Head of caudate nucleus (tissue), 42 donors: ENCODE results near the gene ATG7.
A peak's percentile ranks its signal among the peaks of the same experiment; 100 is the strongest.
"Not testable (repeated sequence)": the region's sequence is repeated elsewhere in the genome, so short reads cannot be mapped to it uniquely, and the experiment has no call there.

Experiments
- DNase-seq, 42 donors: peaks; one replicate each; pipeline versions ENCODE4 v3.0.0 to v3.0.0-alpha.2; 2020 to 2021; ENCODE audit warnings: mixed read lengths in 7 of 42
- intact Hi-C: fragments of 100-400 bp; cut with DNase I; formaldehyde crosslinking; loops from one replicate; pipeline ENCODE4 v1.15.0; 2022

Gene ATG7

DNA sequence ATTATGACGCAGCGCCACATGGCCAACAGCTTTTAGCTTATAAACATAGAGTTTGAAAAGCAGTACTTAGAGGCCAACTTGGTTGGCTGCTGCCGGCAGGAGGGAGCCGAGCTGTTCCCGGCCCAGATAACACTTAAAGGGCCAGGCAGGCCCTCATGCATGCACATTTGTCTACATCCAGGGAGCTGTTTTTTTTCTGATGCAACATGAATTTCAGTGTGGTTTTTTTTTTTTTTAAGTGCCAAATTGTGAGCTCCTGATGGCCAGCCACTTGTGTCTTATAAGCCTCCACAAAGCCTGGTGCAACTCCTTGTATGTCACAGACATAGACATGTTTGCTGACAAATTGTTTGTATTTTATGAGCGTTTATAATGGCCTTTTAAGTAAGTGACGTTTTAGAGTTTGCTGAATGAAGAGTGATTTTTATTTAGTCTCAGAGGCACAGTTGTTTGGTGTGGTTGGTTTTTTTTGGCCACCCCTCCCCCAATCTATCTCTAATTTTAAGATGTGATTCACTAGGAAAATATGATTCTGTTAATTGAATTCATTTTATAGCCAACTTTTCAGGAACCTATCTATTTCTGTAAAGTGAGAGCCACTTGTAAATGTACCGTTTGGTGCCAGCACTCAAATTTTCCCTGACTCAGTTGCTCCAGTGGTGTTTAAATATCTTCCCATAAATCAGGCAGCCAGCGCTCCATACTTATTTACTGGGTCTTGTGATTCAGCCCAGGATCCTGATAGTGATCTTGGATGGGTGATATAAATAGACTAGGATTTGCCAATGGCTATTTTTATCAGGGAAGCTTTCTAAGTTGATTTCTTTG, 237.2 kb downstream of the ATG7 start:
- intact Hi-C loops, result no loop called here
- peak in 22 of 42 donors; percentile 15 to 63 (median 34) for DNase-seq

GRCh38 chr3:11510001-11510340, 237.8 kb downstream of the ATG7 start:
- intact Hi-C loops, result no loop called here
- peak in 3 of 42 donors; percentile 12 to 45 (median 22) for DNase-seq

DNA sequence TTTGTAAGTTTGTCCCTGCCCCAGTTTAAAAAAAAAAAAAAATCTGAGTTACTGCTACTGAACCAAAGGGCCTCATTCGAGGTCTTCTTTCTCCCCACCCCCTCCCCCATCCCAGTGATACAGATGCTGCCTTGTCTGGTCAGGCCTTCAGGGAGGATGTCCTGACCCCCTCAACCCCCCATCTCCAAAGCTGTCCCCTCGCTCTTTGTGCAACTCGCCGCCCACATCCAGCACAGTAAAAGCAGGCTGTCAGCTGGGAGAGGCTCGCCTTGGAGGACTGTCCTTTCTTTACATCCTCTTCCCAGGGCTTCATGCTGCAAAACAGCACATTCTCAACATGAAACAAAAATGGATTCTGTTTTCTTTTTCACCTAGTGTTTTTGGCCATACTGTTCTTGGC, 238.2 kb downstream of the ATG7 start:
- peak in 4 of 42 donors; percentile 17 to 59 (median 32) for DNase-seq
- intact Hi-C loops, result no loop called here

- peak in 3 of 42 donors; percentile 1 to 18 (median 12) for DNase-seq
- intact Hi-C loops, result not testable (repeated sequence)
These were observed 239.4 kb downstream of the ATG7 start for GRCh38 chr3:11511606-11512005.

DNA sequence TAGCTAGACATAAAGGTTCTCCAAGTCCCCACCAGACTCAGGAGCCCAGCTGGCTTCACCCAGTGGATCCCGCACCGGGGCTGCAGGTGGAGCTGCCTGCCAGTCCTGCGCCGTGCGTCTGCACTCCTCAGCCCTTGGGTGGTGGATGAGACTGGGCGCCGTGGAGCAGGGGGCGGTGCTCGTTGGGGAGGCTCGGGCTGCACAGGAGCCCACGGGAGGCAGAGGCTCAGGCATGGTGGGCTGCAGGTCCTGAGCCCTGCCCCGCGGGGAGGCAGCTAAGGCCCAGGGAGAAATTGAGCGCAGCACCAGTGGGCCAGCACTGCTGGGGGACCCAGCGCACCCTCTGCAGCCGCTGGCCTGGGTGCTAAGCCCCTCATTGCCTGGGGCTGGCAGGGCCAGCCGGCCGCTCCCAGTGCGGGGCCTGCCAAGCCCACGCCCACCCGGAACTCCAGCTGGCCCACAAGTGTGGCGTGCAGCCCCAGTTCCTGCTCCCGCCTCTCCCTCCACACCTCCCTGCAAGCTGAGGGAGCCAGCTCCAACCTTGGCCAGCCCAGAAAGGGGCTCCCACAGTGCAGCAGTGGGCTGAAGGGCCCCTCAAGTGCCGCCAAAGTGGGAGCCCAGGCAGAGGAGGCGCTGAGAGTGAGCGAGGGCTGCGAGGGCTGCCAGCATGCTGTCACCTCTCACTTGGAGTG, 241.1 kb downstream of the ATG7 start:
- intact Hi-C loops, result not testable (repeated sequence)

DNA sequence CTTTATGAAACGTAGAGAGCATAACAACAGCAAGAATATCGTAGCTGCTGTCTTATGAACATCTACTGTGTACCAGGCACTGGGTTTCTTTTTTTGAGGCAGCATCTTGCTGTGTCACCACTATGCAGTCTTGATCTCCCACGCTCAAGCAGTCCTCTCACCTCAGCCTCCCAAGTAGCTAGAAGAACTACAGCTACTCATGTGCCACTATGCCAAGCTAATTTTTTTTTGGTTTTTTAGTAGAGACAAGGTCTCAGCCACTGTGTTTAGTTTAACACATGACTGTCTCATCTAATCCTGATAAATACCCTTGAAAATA, 241.6 kb downstream of the ATG7 start:
- intact Hi-C loops, result no loop called here
- DNase-seq, result peak in 1 of 42 donors; percentile 15

More for the DNA sequence above, 241.1 kb downstream of the ATG7 start:
- peak in 3 of 42 donors; percentile 10 to 31 (median 11) for DNase-seq

DNA sequence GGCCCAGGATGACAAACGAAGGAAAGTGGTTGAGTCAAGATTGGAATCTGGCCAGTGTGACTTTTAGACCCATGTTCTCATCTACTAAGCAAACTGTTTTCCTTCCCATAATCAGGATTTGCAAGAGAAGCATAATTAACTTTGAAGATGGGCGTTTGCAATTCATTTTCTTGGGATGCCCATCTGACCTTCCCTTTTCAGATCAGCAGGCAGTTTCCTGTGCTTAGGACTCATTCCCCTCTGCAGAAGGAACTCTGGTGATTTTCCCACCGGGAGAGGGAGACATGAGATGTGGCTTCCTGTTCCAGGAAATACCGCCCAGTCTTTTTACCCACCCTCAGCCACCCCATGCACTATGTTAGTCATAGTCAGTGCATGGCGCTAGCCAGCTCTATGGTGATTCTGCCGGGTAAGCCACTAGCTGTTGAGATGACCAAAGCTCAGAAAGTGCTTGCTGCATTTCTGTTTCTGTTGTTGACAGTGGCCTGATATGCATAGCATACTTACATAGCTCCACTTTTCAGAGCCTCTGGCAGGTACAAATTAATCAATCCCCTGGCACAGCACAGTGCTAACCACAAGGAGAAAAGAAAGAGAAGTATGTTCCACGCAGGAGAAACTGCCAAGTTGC, 242.1 kb downstream of the ATG7 start:
- DNase-seq, result peak in 9 of 42 donors; percentile 10 to 48 (median 22)
- intact Hi-C loops, result no loop called here

DNA sequence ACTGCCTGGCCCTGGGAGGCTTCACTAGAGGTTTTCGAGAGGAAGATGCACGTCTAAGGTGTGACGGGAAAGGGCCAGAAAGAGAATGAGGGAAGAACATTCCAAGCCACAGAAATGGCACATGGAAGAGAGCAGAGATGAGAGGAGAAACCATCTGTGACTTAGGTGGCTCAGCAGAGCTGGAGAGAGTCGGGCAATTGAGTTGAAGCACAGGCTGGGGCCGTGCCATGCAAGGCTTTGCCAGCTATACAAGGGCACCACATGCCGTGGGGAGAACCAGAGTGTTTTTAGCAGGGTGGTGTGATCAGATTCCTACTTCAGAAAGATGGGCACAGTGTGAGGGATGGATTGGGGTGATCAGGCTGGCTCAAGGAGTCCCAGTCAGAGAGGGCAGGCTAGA, 245.4 kb downstream of the ATG7 start:
- intact Hi-C loops, result no loop called here
- DNase-seq, result peak in 1 of 42 donors; percentile 58

- intact Hi-C loops, result no loop called here
- DNase-seq, result no peak
These were observed 249.0 kb downstream of the ATG7 start for GRCh38 chr3:11521167-11521566.

DNA sequence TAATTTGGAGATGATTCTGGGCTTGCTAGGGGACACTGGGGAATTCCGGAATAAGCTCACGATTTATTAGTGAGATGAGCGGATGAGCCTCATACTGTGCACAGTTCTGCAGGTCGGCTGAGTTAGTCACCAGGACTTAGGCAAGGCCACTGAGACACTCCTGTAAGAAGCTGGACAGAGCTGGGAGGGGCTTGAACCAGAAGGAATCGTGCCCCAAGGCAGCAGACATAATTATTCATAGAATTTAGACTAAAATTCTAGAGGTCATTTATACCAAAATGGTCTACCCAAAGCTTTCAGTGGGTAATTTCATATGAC, 250.2 kb downstream of the ATG7 start:
- intact Hi-C loops, result no loop called here
- no peak for DNase-seq

- intact Hi-C loops, result no loop called here
- peak in 27 of 42 donors; percentile 15 to 73 (median 39) for DNase-seq
These were observed 250.9 kb downstream of the ATG7 start for GRCh38 chr3:11522953-11523571.

DNA sequence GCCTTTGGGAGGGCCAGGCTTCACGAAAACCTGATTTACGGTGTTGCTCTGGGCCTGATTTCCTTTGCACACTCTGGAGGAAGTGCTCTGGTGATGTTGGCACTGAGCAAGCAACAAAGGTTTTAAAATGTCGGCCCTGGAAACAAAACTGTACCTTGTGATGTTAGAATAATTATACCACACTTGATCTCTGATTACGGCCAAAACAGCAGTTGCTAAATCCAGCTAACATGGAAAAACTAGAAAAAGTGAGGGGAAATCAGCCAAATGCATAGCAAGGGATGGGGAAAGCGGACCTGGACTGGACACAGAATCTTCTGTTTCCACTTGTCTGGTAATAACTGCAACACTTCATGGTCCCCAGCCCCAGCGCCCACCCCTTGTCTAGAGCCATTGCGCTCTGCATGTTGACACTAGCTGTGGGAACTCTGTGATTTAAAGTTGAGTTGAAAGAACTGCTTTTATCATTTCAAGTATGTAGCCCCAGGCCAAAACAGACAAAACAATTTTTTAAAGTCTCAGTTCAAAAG, 251.4 kb downstream of the ATG7 start:
- intact Hi-C loops, result no loop called here
- no peak for DNase-seq

- intact Hi-C loops, DNase-seq: not testable (repeated sequence)
These were observed 253.9 kb downstream of the ATG7 start for GRCh38 chr3:11526121-11526520.

DNA sequence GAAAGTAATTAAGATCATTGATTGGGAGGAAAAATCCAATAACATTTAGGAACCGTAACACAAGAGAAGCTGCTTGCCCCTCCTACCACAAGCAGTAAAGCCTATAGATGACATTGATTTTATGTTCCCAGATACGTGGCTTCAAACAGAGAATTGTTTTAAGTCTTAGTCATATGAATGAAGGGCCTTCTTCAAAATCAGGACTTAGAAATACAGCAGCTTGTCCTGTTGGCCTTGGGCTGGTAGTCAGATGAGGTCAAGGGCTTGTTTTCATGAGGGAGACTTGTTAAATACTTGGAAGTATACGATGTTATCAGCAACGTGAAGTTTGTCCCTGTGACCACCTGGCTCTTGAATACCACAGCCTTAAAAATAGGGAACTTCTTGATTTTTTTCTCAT, 257.1 kb downstream of the ATG7 start:
- no peak for DNase-seq
- intact Hi-C loops, result no loop called here

DNA sequence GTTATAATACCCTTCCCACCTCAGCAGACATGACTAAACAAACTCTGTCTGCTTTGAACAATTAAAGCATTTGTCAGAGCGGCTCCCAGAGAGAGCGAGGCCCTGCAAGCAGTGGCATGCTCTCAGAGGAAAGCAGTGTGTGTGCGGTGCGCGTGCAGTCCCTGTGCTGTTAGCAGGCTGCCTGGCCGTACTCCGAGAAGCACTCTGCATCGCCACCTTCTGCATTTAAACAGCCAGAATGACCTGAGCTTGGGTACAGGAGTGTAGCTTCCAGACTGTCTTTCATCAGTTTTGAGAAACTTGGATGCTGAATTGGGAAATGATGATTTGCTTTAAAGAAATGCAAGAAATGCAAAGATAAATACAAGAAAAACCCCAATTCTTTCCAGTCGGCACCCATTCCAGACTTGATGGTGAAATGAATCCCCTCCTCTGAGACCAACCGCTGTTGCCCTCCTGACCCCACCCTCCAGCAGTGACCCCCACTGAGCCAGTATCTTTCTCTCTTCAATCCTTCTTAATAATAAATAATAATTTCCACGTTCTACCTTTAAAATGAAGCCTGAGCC, 258.0 kb downstream of the ATG7 start:
- peak in 23 of 42 donors; percentile 27 to 72 (median 44) for DNase-seq
- intact Hi-C loops, result no loop called here

DNA sequence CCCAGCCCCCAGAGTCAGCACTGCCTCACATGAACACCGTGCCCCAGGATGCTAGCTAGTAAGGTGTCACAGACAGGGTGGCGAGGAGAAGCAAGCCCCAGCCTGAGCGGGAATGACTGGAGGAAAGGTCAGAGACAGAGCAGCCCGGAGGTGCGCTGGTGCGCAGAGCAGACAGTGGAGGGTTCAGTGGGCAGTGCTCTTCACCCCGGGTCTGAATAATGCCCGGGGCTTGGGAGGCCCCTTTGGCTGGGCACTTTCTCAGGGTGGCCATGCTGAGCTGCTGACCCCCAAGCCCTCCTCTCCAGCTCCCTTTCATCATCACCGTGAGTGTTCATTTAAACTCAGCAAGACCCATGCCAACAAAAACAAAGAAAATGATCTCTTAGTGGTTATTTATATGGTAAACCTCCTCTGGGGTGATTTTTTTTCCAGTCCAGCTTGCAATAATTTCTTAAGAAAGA, 260.8 kb downstream of the ATG7 start:
- intact Hi-C loops, result no loop called here
- peak in 1 of 42 donors; percentile 23 for DNase-seq

- DNase-seq, result peak in 6 of 42 donors; percentile 23 to 65 (median 40)
- intact Hi-C loops, result no loop called here
These were observed 262.0 kb downstream of the ATG7 start for GRCh38 chr3:11534011-11534792.

- DNase-seq, result no peak
- intact Hi-C loops, result no loop called here
These were observed 262.6 kb downstream of the ATG7 start for GRCh38 chr3:11534793-11535101.
